GM23338 (cell line): Measurements from ENCODE around the gene R3HDM1.

ENCODE experiments used
- CREB1 ChIP-seq: fragments of 250-450 bp; sonication (Bioruptor Pico); IDR thresholded peaks from 2 replicates; pipeline ENCODE4 v1.5.0; 2020; ENCODE audit warnings: low read depth, mild to moderate bottlenecking, moderate library complexity
- POLR2AphosphoS5 ChIP-seq: IDR thresholded peaks from 2 replicates; pipeline ENCODE4 v1.6.1; 2016; ENCODE audit warnings: antibody characterized with exemption, low read depth
- TF ChIP-seq, protein P1 (sequence below), 2 experiments: fragments of 200-600 bp in 1 of 2; sonication (generic) in 1 of 2; conservative IDR thresholded peaks; 2 replicates each; pipeline versions ENCODE4 v1.5.1 to v1.6.1; 2016 to 2017; ENCODE audit warnings: antibody characterized with exemption in 2 of 2, low read depth in 2 of 2, mild to moderate bottlenecking in 2 of 2, moderate library complexity in 1 of 2

DNA sequence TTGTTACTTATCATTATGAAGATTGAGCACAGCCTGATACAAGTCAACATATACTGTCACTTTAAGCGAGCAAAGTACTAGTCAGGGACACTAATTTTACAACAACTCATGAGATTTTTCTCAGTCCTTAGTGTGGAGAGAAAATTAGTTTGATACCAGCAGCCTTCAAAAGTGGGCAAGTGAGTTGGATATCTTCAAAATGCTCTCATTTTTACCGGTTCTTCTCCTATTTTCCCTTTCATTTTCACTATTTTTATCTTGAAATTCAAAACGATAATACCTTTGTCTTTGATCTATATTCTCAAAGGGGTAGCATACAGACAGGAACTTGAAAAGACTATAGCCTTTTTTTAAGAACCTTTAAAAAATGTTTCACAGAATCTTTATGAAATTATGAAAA is 158.4 kb downstream of the R3HDM1 start:
- TF ChIP-seq, protein P1, sequence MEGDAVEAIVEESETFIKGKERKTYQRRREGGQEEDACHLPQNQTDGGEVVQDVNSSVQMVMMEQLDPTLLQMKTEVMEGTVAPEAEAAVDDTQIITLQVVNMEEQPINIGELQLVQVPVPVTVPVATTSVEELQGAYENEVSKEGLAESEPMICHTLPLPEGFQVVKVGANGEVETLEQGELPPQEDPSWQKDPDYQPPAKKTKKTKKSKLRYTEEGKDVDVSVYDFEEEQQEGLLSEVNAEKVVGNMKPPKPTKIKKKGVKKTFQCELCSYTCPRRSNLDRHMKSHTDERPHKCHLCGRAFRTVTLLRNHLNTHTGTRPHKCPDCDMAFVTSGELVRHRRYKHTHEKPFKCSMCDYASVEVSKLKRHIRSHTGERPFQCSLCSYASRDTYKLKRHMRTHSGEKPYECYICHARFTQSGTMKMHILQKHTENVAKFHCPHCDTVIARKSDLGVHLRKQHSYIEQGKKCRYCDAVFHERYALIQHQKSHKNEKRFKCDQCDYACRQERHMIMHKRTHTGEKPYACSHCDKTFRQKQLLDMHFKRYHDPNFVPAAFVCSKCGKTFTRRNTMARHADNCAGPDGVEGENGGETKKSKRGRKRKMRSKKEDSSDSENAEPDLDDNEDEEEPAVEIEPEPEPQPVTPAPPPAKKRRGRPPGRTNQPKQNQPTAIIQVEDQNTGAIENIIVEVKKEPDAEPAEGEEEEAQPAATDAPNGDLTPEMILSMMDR (conservative IDR thresholded peaks at IDR 0.05; ENCODE audit: low read depth in 2 of 2): no peak
- no peak for TF ChIP-seq POLR2AphosphoS5
- TF ChIP-seq CREB1 (CRISPR knock-in tag): no peak
